Measurements from ENCODE around the gene ATP8B3. TPM values are rescaled to one million over a fixed set of nuclear protein-coding genes. Genes with fewer than 3 reads are reported as not detected.

Gene ATP8B3
- total RNA-seq, 4 donors from 2014 or later: 1.3 to 2.0 (median 1.6) TPM; not detected in 1

DNA sequence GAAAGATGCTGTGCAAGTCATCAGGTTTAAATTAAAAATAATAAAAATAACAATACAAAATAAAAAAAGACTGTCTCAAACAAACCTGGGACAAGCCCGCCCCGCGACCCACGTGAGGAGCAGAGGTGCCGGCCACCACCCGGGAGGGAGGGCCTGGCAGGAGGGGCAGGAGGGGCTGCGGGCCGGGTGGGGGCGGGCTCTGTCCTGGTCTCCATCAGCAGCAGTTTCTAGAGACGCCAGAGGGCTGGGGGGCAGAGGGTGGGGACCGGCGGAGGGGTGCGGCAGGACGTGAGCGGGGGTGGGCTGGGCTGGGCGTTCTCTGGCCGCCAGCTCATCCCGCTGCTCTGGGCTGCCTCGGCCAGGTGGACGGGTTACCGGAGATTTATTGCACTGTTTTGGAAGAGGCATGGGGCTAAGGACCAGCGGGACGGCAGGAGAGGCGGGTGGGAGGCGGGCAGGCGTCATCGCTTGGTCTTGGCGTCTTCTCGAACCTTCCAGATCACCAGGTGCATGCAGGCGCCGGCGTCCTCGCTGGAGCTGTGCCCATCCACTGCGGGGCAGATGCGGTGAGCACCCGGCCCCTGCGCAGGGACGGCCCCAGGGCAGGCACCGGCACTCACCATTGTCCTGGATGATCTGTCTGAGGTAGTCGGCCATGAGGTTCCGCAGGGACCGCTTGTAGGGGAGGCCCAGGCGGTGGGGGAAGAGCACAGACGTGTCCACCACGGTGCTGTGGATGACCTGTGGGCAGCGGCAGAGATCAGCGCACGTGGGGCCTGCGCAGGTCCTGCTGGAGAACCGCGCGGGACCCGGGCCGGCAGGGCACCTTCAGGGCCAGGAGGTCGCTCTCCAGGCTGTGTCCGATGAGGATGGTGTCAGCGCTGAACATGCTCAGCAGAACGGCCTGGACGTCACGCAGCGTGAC lies 3.8 kb upstream of the ATP8B3 start:
- Histone ChIP-seq H3K4me1 (peaks cover 14 to 16% of the 10 kb centered on the region in 2 donors), H3K27me3 (no peaks in the 10 kb centered on the region), H3K4me3 (replicated peaks in 1 of 3) (no peak overlapping the region), H3K9me3 (no peaks in the 10 kb centered on the region), H3K36me3 (peaks cover 52 to 57% of the 10 kb centered on the region in 2 donors), H3K27ac (no peak overlapping the region)
- intact Hi-C loops (cut with DNase I): loop anchor here (10.0 kb wide), 1 partner anchor 261 kb away; no protein-coding TSS in a partner anchor
- DNase-seq: no peak
- TF ChIP-seq, protein P1, sequence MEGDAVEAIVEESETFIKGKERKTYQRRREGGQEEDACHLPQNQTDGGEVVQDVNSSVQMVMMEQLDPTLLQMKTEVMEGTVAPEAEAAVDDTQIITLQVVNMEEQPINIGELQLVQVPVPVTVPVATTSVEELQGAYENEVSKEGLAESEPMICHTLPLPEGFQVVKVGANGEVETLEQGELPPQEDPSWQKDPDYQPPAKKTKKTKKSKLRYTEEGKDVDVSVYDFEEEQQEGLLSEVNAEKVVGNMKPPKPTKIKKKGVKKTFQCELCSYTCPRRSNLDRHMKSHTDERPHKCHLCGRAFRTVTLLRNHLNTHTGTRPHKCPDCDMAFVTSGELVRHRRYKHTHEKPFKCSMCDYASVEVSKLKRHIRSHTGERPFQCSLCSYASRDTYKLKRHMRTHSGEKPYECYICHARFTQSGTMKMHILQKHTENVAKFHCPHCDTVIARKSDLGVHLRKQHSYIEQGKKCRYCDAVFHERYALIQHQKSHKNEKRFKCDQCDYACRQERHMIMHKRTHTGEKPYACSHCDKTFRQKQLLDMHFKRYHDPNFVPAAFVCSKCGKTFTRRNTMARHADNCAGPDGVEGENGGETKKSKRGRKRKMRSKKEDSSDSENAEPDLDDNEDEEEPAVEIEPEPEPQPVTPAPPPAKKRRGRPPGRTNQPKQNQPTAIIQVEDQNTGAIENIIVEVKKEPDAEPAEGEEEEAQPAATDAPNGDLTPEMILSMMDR (IDR thresholded peaks at IDR 0.05): no peak
- no peak for TF ChIP-seq POLR2A (IDR thresholded peaks at IDR 0.05)
- WGBS, 2 donors: 91 to 92% methylated on average over 35 to 39 of the region's 61 CpGs

DNA sequence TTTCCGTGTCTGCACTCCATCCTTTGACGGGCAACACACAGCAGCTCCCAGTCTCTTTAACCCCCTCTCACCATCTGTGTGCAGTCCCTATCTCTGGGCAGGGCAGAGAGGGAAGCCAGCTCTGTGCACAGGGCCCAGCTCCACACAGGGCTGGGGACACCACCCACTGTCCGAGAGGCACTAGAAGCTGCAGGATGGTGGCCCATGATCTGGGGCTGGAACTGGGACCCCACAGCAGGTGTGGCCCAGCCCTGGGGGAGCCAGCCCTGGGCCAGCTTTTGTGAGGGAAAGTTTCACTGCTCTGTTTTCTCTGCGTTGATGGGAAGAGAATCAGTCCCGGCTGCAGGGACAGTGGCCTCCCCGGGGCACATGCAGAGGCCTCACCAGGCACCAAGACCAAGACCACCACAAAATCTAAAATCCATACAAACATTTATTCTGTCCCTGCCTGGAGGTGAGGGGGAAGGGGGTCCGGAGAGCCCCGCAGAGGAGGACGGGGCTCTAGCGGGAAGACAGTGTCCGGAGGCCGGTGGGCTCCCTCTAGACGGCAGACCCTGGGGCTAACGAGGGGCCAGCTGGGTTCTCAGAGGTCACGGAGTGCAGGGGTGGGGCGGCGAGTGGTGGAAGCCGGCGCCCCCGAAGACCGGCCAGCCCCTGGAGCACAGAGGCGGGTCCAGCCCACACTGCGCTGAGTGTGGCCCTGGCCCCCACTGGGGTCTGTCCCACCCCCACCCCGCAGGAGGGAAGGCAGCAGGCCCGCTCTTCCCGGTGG lies 2.9 kb upstream of the ATP8B3 start:
- peaks cover 44 to 53% of the 10 kb centered on the region in 2 donors for H3K36me3 ChIP-seq
- TF ChIP-seq, protein P1 (IDR thresholded peaks at IDR 0.05): no peak
- no peak for TF ChIP-seq POLR2A (IDR thresholded peaks at IDR 0.05)
- no peak overlapping the region for H3K4me3 ChIP-seq (replicated peaks in 1 of 3)
- intact Hi-C loops (cut with DNase I): loop anchor here (10.0 kb wide), 1 partner anchor 260 kb away; no protein-coding TSS in a partner anchor
- 89 to 91% methylated on average over 23 of the region's 26 CpGs for WGBS, 2 donors
- H3K4me1 ChIP-seq: peaks cover 14 to 16% of the 10 kb centered on the region in 2 donors
- H3K9me3 ChIP-seq: no peaks in the 10 kb centered on the region
- no peaks in the 10 kb centered on the region for H3K27me3 ChIP-seq
- no peak for DNase-seq
- no peak overlapping the region for H3K27ac ChIP-seq

DNA sequence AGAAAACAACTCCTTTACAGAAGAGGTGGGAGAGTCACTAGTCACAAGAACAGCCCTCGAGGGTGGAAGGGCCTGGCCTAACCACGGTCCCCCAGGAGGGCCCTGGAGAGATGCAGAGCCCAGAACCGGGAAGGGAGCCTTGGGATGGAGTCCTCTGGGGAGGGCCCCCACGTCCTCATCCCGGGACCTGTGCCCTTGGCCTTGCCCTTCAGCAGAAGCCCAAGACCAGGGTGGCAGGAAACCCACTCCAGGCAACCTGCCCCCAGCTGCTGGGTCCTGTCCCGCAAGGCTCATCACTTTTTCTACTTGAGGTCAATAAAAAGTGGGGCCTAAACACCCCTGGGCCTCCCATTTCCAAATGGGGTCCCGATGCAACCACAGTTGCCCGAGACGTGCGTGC lies 2.3 kb upstream of the ATP8B3 start:
- intact Hi-C loops (cut with DNase I): loop anchor here (10.0 kb wide), 1 partner anchor 260 kb away; no protein-coding TSS in a partner anchor
- peaks cover 14 to 16% of the 10 kb centered on the region in 2 donors for H3K4me1 ChIP-seq
- no peaks in the 10 kb centered on the region for H3K9me3 ChIP-seq
- peaks cover 38 to 47% of the 10 kb centered on the region in 2 donors for H3K36me3 ChIP-seq
- no peak overlapping the region for H3K27ac ChIP-seq
- no peak overlapping the region for H3K4me3 ChIP-seq (replicated peaks in 1 of 3)
- DNase-seq: no peak
- 84 to 86% methylated on average over 8 to 10 of the region's 10 CpGs for WGBS, 2 donors
- no peaks in the 10 kb centered on the region for H3K27me3 ChIP-seq
- TF ChIP-seq POLR2A (IDR thresholded peaks at IDR 0.05): no peak
- TF ChIP-seq, protein P1 (IDR thresholded peaks at IDR 0.05): no peak

DNA sequence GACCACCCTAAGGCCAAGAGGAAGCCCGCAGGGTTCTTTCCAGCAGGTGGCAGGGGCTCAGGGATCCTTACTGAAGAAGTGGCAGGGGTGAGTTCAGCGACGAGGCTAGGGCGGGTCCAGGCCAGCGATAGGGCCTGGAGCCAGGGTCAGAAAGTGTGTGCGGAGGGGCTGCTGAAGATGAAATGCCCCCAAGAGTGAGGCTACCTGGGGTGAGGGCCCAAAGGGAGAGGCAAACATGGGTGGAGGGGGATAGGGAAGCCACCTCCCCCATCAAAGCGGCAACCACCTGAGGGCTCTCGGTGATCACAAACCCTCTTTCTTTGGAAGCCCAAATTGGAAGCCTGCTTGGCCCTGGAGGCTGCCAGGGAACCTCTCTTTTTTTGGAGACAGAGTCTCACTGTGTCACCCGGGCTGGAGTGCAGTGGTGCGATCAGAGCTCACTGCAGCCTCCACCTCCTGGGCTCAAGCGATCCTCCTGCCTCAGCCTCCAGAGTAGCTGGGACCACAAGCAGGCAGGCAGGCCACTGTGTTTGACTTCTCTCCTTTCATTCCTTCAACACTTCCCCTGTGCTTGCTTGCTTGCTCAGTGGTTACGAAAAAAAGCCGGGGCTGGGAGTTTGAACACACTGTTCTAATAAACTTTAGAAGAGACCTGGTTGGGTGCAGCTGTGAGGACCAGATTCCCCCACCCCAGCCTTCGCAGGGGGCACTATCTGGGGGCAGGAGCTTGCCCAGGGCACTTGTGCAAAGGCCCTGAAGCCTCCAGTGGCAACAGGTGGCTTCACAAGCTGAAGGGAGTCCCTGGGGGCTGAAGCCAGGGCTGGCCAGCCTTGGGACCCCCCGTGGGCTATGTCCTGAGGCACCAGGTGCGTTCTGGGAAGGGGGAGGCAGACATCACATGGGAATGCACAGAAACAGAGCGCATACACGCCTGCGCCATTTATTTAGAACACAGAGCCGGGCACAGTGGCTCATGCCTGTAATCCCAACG lies 1.4 kb upstream of the ATP8B3 start:
- Histone ChIP-seq H3K4me3 (replicated peaks in 1 of 3) (peak overlapping the region in 1 of 3 donors; percentile 39), H3K27me3 (no peaks in the 10 kb centered on the region), H3K4me1 (peaks cover 14 to 16% of the 10 kb centered on the region in 2 donors), H3K27ac (no peak overlapping the region), H3K9me3 (no peaks in the 10 kb centered on the region), H3K36me3 (peaks cover 33 to 38% of the 10 kb centered on the region in 2 donors)
- WGBS, 2 donors: 65 to 67% methylated on average over 20 to 21 of the region's 21 CpGs
- TF ChIP-seq, protein P1 (IDR thresholded peaks at IDR 0.05): no peak
- TF ChIP-seq POLR2A (IDR thresholded peaks at IDR 0.05): no peak
- intact Hi-C loops (cut with DNase I): loop anchor here (10.0 kb wide), 1 partner anchor 259 kb away; no protein-coding TSS in a partner anchor
- DNase-seq: no peak
